Ecto neural progenitor cell (in vitro differentiated cells): ENCODE measurements around the gene AGFG1.

Source experiments
- DNase-seq: peaks from one replicate; pipeline ENCODE4 v3.0.0-alpha.2; 2018; ENCODE audit warnings: low spot score

The AGFG1 gene

GRCh38 chr2:227610123-227610522 is 138.2 kb downstream of the AGFG1 start:
- no peak for DNase-seq
